Mucosa of descending colon (tissue), 3 donors: ENCODE results near the gene COL4A4. TPM values are rescaled to one million over a fixed set of nuclear protein-coding genes. Genes with fewer than 3 reads are reported as not detected.

Source experiments
- ATAC-seq: fragments of 200-7000 bp; cut with Tn5 transposase; one replicate; pipeline ENCODE4 v1.9.1; 2020; ENCODE audit warnings: mild to moderate bottlenecking, moderate library complexity
- DNase-seq, 3 donors: peaks; one replicate each; pipeline ENCODE4 v3.0.0-alpha.2; 2020
- H3K36me3 ChIP-seq: fragments of 200-600 bp; one replicate; pipeline ENCODE4 v1.8.0; 2021; ENCODE audit warnings: low read depth, mild to moderate bottlenecking
- H3K4me1 ChIP-seq: fragments of 200-600 bp; one replicate; pipeline ENCODE4 v1.8.0; 2021; ENCODE audit warnings: low read depth, mild to moderate bottlenecking
- H3K4me3 ChIP-seq: fragments of 200-600 bp; one replicate; pipeline ENCODE4 v1.8.0; 2021; ENCODE audit warnings: mild to moderate bottlenecking
- H3K9me3 ChIP-seq: fragments of 200-600 bp; one replicate; pipeline ENCODE4 v1.8.0; 2021; ENCODE audit warnings: mild to moderate bottlenecking
- CTCF ChIP-seq: fragments of 200-600 bp; IDR thresholded peaks from one replicate; pipeline ENCODE4 v1.8.0; 2022; ENCODE audit warnings: antibody characterized with exemption, mild to moderate bottlenecking
- intact Hi-C, 2 donors: fragments of 100-400 bp; cut with DNase I in 1 of 2; cut with micrococcal nuclease in 1 of 2; formaldehyde crosslinking; loops; one replicate each; pipeline versions ENCODE4 v1.11.0 to v1.11.1; 2022; cut with DNase I, micrococcal nuclease
- total RNA-seq, 3 donors: library from RNA; stranded (reverse); fragmentation: NEBNext Ultra II Directional in 2 of 3; extraction: Animal tissue kit (Norgen Biotek cat#: 25700) in 2 of 3; gene quantifications; one replicate each; pipeline versions ENCODE4 v1.2.1 to v1.2.4, GENCODE V29; 2021 to 2023
- donor health status: DM: no; HTN: no; CAD: no; lungs with moderate emphysema.
- donor health status: DM: no; HTN: no; CAD: no.
- donor health status: DM: no; HTN: yes; CAD: no.

COL4A4 gene
- total RNA-seq, 3 donors from 2014 or later, result 0.44 to 1.2 (median 1.1) TPM

- intact Hi-C loops, result no loop called here
- no peaks in the 10 kb centered on the region for H3K9me3 ChIP-seq
- no peak for TF ChIP-seq CTCF
- H3K36me3 ChIP-seq, result no peaks in the 10 kb centered on the region
- no peaks in the 10 kb centered on the region for H3K4me1 ChIP-seq
- no peak overlapping the region for H3K4me3 ChIP-seq
- ATAC-seq, result no peak
- DNase-seq, result no peak
Observed at GRCh38 chr2:227124811-227125210, 39.2 kb downstream of the COL4A4 start.

- no peak for TF ChIP-seq CTCF
- no peaks in the 10 kb centered on the region for H3K9me3 ChIP-seq
- no peaks in the 10 kb centered on the region for H3K36me3 ChIP-seq
- intact Hi-C loops, result no loop called here
- no peak overlapping the region for H3K4me3 ChIP-seq
- DNase-seq (no peak), ATAC-seq (no peak)
- H3K4me1 ChIP-seq, result no peaks in the 10 kb centered on the region
Observed at GRCh38 chr2:227123697-227124096, 40.3 kb downstream of the COL4A4 start.

- no peaks in the 10 kb centered on the region for H3K9me3 ChIP-seq
- TF ChIP-seq CTCF, result no peak
- intact Hi-C loops, result no loop called here
Observed at GRCh38 chr2:227118353-227118752, 45.7 kb downstream of the COL4A4 start.

GRCh38 chr2:227117852-227118251 is 46.2 kb downstream of the COL4A4 start:
- no peaks in the 10 kb centered on the region for H3K4me1 ChIP-seq
- ATAC-seq, result no peak
- intact Hi-C loops, result no loop called here
- H3K36me3 ChIP-seq, result no peaks in the 10 kb centered on the region
- H3K9me3 ChIP-seq, result no peaks in the 10 kb centered on the region
- DNase-seq, result no peak
- H3K4me3 ChIP-seq, result no peak overlapping the region
- TF ChIP-seq CTCF, result no peak

More at GRCh38 chr2:227118353-227118752, 45.7 kb downstream of the COL4A4 start:
- no peak overlapping the region for H3K4me3 ChIP-seq
- H3K4me1 ChIP-seq, result no peaks in the 10 kb centered on the region
- no peak for DNase-seq
- H3K36me3 ChIP-seq, result no peaks in the 10 kb centered on the region
- no peak for ATAC-seq

GRCh38 chr2:227117027-227117426 is 47.0 kb downstream of the COL4A4 start:
- no peak for TF ChIP-seq CTCF
- ATAC-seq (no peak), DNase-seq (no peak)
- no peaks in the 10 kb centered on the region for H3K36me3 ChIP-seq
- intact Hi-C loops, result no loop called here
- H3K9me3 ChIP-seq, result no peaks in the 10 kb centered on the region
- H3K4me1 ChIP-seq, result no peaks in the 10 kb centered on the region
- H3K4me3 ChIP-seq, result no peak overlapping the region

GRCh38 chr2:227115761-227116160 is 48.2 kb downstream of the COL4A4 start:
- Histone ChIP-seq H3K36me3 (no peaks in the 10 kb centered on the region), H3K4me1 (no peaks in the 10 kb centered on the region), H3K4me3 (no peak overlapping the region), H3K9me3 (no peaks in the 10 kb centered on the region)
- no peak for ATAC-seq
- TF ChIP-seq CTCF, result no peak
- DNase-seq, result no peak
- intact Hi-C loops, result no loop called here
